ENCODE results near the gene INPP5E. TPM values are rescaled to one million over a fixed set of nuclear protein-coding genes. Genes with fewer than 3 reads are reported as not detected.

INPP5E gene
- total and polyA plus RNA-seq, 2 experiments from 2014 or later = 5.8 to 13.4 TPM

DNA sequence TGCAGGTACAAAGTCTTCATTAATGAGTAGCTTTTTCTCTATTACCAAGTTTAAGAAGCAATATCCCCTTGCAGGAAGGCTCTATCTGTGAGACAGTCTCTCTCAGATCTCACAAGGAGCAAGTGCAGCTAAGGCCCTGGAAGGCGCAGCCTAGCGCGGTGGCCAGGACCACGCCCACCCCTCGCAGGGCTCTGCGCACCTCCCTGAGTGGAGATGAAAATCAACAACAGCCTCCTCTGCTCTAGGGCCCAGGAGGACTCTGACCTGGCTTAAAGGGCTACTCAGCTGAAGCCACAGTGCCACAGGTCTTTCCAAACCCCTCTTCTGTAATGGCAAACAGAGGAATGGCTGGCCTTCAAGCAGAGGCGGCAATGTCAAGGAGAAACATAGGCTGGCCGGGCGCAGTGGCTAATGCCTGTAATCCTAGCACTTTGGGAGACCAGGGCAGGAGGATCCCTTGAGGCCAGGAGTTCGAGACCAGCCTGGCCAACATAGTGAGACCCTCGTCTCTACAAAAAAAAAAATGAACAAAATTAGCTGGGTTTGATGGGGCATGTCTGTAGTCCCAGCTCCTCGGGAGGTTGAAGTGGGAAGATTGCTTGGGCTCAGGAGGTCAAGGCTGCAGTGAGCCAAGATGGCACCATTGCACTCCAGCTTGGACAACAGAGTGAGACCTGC, 31.3 kb upstream of the INPP5E start:
- Mint-ChIP-seq H3K4me3 (no peak overlapping the region), H3K9me3 (no peaks in the 10 kb centered on the region), H3K27ac (no peak overlapping the region), H3K4me1 (no peaks in the 10 kb centered on the region), H3K36me3 (ENCODE audit: low read depth) (peaks cover 73% of the 10 kb centered on the region), H3K27me3 (ENCODE audit: insufficient read depth, low read depth, poor library complexity) (peaks cover 7% of the 10 kb centered on the region)
- H3F3A ChIP-seq (replicated peaks; ENCODE audit: low read depth) = 0 out of 2 replicates have a peak, but pooled peaks cover 6% of the 10 kb centered on the region
- TF ChIP-seq EZH2 (IDR thresholded peaks at IDR 0.05; ENCODE audit: low read depth, unreplicated experiment) = no peak
- no peak for TF ChIP-seq REST (IDR thresholded peaks at IDR 0.05; ENCODE audit: unreplicated experiment)
- TF ChIP-seq ZNF114 (CRISPR knock-in tag; IDR thresholded peaks at IDR 0.05) = no peak
- TF ChIP-seq STAT1 (IDR thresholded peaks at IDR 0.05; ENCODE audit: unreplicated experiment) = no peak
- no peak for TF ChIP-seq EZH2phosphoT487 (IDR thresholded peaks at IDR 0.05; ENCODE audit: unreplicated experiment)
- no peak for TF ChIP-seq CREB1 (CRISPR knock-in tag; IDR thresholded peaks at IDR 0.05; ENCODE audit: low read depth)
- TF ChIP-seq ZNF462 (CRISPR knock-in tag; IDR thresholded peaks at IDR 0.05) = no peak
- TF ChIP-seq CTCF (conservative IDR thresholded peaks at IDR 0.05; ENCODE audit: low read depth in 2 of 2) = no peak
- no peak for TF ChIP-seq POLR2AphosphoS5 (IDR thresholded peaks at IDR 0.05; ENCODE audit: low read depth)
- TF ChIP-seq ETS1 (IDR thresholded peaks at IDR 0.05) = no peak
- no peak for TF ChIP-seq NANOG (IDR thresholded peaks at IDR 0.05; ENCODE audit: borderline replicate concordance)
- no peak for TF ChIP-seq ZNF331 (CRISPR knock-in tag; IDR thresholded peaks at IDR 0.05; ENCODE audit: low read depth)
- TF ChIP-seq JUNB (IDR thresholded peaks at IDR 0.05; ENCODE audit: unreplicated experiment) = no peak
- peaks cover 51% of the 10 kb centered on the region for H4K20me1 ChIP-seq (replicated peaks; ENCODE audit: insufficient read depth)
- H3K9me2 ChIP-seq (ENCODE audit: insufficient read depth) = no peaks in the 10 kb centered on the region
- H3K4me3 ChIP-seq = no peak overlapping the region
- H3K36me3 ChIP-seq (ENCODE audit: insufficient read depth) = peaks cover 33% of the 10 kb centered on the region
- DNase-seq (ENCODE audit: low spot score) (no peak), ATAC-seq (no peak)
- H3K27ac ChIP-seq (ENCODE audit: low read depth) = no peak overlapping the region
- H3K79me2 ChIP-seq (replicated peaks; ENCODE audit: insufficient read depth) = peaks cover 85% of the 10 kb centered on the region
- H3K4me1 ChIP-seq (ENCODE audit: insufficient read depth) = no peaks in the 10 kb centered on the region
- H2AFZ ChIP-seq = no peak overlapping the region
- no peak overlapping the region for H3K4me2 ChIP-seq
- H3K27me3 ChIP-seq (ENCODE audit: insufficient read depth) = no peaks in the 10 kb centered on the region
